Tibial nerve (tissue), 4 donors: Measurements from ENCODE around the gene COL4A1.

ENCODE experiments used
- EP300 ChIP-seq, 2 donors: sonication (generic); formaldehyde crosslinking; IDR thresholded peaks; one replicate each; pipeline ENCODE4 v1.6.1; 2017; ENCODE audit warnings: antibody characterized with exemption in 2 of 2, mild to moderate bottlenecking in 1 of 2
- POLR2A ChIP-seq, 2 donors: fragments of 450-650 bp; IDR thresholded peaks; one replicate each; pipeline ENCODE4 v1.6.1; 2017; ENCODE audit warnings: antibody characterized with exemption in 2 of 2, mild to moderate bottlenecking in 2 of 2, moderate library complexity in 2 of 2
- TF ChIP-seq, protein P1 (sequence below), 5 experiments: fragments of 200-600 bp in 3 of 5; fragments of 450-650 bp in 2 of 5; sonication (generic) in 3 of 5; IDR thresholded peaks; one replicate each; pipeline ENCODE4 v1.5.1; 2016 to 2019; ENCODE audit warnings: antibody characterized with exemption in 5 of 5, mild to moderate bottlenecking in 3 of 5, moderate library complexity in 2 of 5

- TF ChIP-seq, protein P1, sequence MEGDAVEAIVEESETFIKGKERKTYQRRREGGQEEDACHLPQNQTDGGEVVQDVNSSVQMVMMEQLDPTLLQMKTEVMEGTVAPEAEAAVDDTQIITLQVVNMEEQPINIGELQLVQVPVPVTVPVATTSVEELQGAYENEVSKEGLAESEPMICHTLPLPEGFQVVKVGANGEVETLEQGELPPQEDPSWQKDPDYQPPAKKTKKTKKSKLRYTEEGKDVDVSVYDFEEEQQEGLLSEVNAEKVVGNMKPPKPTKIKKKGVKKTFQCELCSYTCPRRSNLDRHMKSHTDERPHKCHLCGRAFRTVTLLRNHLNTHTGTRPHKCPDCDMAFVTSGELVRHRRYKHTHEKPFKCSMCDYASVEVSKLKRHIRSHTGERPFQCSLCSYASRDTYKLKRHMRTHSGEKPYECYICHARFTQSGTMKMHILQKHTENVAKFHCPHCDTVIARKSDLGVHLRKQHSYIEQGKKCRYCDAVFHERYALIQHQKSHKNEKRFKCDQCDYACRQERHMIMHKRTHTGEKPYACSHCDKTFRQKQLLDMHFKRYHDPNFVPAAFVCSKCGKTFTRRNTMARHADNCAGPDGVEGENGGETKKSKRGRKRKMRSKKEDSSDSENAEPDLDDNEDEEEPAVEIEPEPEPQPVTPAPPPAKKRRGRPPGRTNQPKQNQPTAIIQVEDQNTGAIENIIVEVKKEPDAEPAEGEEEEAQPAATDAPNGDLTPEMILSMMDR (IDR thresholded peaks at IDR 0.05) = no peak
- peak in 1 of 2 donors; percentile 16 for TF ChIP-seq POLR2A (IDR thresholded peaks at IDR 0.05)
- peak in 1 of 2 donors; percentile 66 for TF ChIP-seq EP300 (IDR thresholded peaks at IDR 0.05)
Observed at GRCh38 chr13:110305949-110306339, 1.0 kb downstream of the COL4A1 start.
